SK-N-SH treated with all-trans-retinoic acid at 6 μM for 48 hours (cell line): Measurements from ENCODE around the gene MEIS2.

Experiments used
- BACH2 ChIP-seq: fragments of 250-450 bp; sonication (Bioruptor Pico); IDR thresholded peaks from 2 replicates; pipeline ENCODE4 v1.9.0; 2021; ENCODE audit warnings: mild to moderate bottlenecking, borderline replicate concordance
- RARB ChIP-seq: fragments of 250-450 bp; sonication (Bioruptor Pico); IDR thresholded peaks from 2 replicates; pipeline ENCODE4 v1.8.0; 2021; ENCODE audit warnings: mild to moderate bottlenecking, moderate library complexity
- SNAI2 ChIP-seq: fragments of 250-450 bp; sonication (Bioruptor Pico); IDR thresholded peaks from 2 replicates; pipeline ENCODE4 v1.5.0; 2020; ENCODE audit warnings: mild to moderate bottlenecking, moderate library complexity
- TOX ChIP-seq: fragments of 250-450 bp; sonication (Bioruptor Pico); IDR thresholded peaks from 2 replicates; pipeline ENCODE4 v1.8.0; 2021; ENCODE audit warnings: mild to moderate bottlenecking, moderate library complexity, borderline replicate concordance
- ZC3H10 ChIP-seq: fragments of 250-450 bp; sonication (Bioruptor Pico); IDR thresholded peaks from 2 replicates; pipeline ENCODE4 v1.5.1; 2021; ENCODE audit warnings: mild to moderate bottlenecking, moderate library complexity
- ZFP3 ChIP-seq: fragments of 250-450 bp; sonication (Bioruptor Pico); IDR thresholded peaks from 2 replicates; pipeline ENCODE4 v1.5.0; 2020; ENCODE audit warnings: mild to moderate bottlenecking, moderate library complexity
- TF ChIP-seq, protein P1 (sequence below): fragments of 250-450 bp; sonication (Bioruptor Pico); IDR thresholded peaks from 2 replicates; pipeline ENCODE4 v1.8.0; 2020; ENCODE audit warnings: mild to moderate bottlenecking, moderate library complexity, borderline replicate concordance
- TF ChIP-seq, protein P2 (sequence below): fragments of 250-450 bp; sonication (Bioruptor Pico); IDR thresholded peaks from 2 replicates; pipeline ENCODE4 v1.5.1; 2020; ENCODE audit warnings: low read depth, mild to moderate bottlenecking, moderate library complexity
- TF ChIP-seq, protein P3 (sequence below): fragments of 250-450 bp; sonication (Bioruptor Pico); IDR thresholded peaks from 2 replicates; pipeline ENCODE4 v1.8.0; 2021; ENCODE audit warnings: low read depth, mild to moderate bottlenecking, moderate library complexity, borderline replicate concordance

DNA sequence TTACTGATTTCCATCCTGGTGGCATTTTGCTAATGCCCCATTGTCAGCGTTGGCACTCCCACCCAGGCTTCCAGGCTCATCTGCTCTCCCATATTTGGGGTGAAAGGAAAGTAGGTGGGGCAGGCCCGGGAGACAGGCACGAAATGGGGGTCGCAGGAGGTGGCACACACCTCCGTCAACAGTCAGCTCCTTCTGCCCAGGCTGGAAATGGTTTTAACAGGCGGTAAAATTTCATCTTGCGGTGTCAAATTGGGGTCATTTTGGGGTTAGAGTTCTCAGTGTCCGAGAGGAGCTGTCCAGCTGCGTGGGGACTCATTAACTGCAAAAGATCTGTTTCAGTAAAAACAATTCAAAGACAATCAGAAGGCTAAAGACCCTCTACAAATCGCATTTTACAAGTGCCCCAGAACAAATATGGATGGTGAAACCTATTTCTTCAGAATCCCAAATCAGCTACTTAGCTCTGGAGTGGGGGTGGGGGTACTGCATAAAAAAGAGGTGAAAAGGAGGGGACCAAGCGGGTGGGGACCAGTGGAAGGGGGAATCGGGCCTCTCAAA, 4.2 kb upstream of the MEIS2 start:
- TF ChIP-seq SNAI2 (CRISPR knock-in tag) (no peak), TOX (CRISPR knock-in tag) (no peak), ZC3H10 (CRISPR knock-in tag) (no peak), RARB (CRISPR knock-in tag) (no peak), ZFP3 (no peak), BACH2 (CRISPR knock-in tag) (no peak)
- TF ChIP-seq, protein P1, sequence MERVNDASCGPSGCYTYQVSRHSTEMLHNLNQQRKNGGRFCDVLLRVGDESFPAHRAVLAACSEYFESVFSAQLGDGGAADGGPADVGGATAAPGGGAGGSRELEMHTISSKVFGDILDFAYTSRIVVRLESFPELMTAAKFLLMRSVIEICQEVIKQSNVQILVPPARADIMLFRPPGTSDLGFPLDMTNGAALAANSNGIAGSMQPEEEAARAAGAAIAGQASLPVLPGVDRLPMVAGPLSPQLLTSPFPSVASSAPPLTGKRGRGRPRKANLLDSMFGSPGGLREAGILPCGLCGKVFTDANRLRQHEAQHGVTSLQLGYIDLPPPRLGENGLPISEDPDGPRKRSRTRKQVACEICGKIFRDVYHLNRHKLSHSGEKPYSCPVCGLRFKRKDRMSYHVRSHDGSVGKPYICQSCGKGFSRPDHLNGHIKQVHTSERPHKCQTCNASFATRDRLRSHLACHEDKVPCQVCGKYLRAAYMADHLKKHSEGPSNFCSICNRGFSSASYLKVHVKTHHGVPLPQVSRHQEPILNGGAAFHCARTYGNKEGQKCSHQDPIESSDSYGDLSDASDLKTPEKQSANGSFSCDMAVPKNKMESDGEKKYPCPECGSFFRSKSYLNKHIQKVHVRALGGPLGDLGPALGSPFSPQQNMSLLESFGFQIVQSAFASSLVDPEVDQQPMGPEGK (CRISPR knock-in tag), result no peak
- TF ChIP-seq, protein P2, sequence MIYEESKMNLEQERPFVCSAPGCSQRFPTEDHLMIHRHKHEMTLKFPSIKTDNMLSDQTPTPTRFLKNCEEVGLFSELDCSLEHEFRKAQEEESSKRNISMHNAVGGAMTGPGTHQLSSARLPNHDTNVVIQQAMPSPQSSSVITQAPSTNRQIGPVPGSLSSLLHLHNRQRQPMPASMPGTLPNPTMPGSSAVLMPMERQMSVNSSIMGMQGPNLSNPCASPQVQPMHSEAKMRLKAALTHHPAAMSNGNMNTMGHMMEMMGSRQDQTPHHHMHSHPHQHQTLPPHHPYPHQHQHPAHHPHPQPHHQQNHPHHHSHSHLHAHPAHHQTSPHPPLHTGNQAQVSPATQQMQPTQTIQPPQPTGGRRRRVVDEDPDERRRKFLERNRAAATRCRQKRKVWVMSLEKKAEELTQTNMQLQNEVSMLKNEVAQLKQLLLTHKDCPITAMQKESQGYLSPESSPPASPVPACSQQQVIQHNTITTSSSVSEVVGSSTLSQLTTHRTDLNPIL (CRISPR knock-in tag), result no peak
- TF ChIP-seq, protein P3, sequence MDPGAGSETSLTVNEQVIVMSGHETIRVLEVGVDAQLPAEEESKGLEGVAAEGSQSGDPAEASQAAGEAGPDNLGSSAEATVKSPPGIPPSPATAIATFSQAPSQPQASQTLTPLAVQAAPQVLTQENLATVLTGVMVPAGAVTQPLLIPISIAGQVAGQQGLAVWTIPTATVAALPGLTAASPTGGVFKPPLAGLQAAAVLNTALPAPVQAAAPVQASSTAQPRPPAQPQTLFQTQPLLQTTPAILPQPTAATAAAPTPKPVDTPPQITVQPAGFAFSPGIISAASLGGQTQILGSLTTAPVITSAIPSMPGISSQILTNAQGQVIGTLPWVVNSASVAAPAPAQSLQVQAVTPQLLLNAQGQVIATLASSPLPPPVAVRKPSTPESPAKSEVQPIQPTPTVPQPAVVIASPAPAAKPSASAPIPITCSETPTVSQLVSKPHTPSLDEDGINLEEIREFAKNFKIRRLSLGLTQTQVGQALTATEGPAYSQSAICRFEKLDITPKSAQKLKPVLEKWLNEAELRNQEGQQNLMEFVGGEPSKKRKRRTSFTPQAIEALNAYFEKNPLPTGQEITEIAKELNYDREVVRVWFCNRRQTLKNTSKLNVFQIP (CRISPR knock-in tag), result no peak
